ENCODE results near the gene PPID.
"Not testable (repeated sequence)": the region's sequence is repeated elsewhere in the genome, so short reads cannot be mapped to it uniquely, and the experiment has no call there.

The PPID gene

DNA sequence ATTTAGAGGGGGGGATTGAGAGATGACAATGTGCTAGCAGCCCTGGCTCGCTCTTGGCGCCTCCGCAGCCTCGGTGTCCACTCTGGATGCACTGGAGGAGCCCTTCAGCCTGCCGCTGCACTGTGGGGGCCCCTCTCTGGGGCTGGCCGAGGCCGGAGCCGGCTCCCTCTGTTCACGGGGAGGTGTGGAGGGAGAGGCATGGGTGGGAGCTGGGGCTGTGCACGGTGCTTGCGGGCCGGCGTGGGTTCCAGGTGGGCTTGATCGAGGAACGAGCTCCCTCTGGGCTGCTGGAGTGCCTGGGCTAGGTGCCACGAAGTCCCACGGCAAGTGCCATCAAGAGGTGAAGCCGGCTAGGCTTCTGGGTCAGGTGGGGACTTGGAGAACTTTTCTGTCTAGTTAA lies 58.4 kb downstream of the PPID start:
- DNase-seq, result no peak

GRCh38 chr4:158663707-158664625 lies 59.2 kb downstream of the PPID start:
- DNase-seq, result not testable (repeated sequence)

DNA sequence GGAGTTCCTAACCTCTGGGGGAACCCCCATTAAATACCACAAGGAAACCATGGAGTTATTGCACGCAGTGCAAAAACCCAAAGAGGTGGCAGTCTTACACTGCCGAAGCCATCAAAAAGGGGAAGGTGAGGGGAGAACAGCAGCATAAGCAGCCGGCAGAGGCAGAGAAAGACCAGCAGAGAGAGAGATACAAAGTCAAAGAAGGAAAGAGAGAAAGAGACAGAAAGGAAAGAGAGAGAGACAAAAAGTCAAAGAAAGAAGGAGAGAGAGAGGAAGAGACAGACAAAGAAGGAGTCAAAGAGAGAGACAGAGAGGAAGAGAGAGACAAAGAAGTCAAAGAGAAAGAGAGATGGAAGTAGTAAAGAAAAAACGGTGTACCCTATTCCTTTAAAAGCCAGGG lies 59.9 kb downstream of the PPID start:
- DNase-seq, result not testable (repeated sequence)

All from activated CD4-positive, alpha-beta T cell treated with anti-CD3 and anti-CD28 coated beads for 48 hours (primary cell).